Measurements from ENCODE around the gene FAM184A. TPM values are rescaled to one million over a fixed set of nuclear protein-coding genes. Genes with fewer than 3 reads are reported as not detected.

Gene FAM184A
- total RNA-seq, 4 donors from 2014 or later, result 0.40 to 1.0 (median 0.79) TPM

DNA sequence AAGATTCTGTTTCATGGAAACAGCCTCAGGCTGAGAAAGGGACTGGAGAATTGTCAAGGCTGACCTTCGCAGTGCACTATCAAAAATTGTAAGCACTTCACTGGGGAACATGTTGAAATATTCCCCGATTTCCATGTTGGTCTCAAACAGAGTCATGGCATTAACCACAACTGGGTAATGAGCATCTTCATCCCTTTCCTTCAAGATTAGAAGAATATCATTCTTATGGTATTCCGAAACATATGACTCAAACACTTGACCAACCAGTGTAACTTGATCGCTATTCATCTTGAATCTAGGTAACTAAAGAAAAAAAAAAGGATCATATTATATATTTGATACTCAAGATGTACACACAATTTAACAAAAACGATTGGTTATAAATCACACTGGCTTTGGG is 147.0 kb downstream of the FAM184A start:
- H3K4me3 ChIP-seq, result no peak overlapping the region
- DNase-seq, result no peak
- no peak for ATAC-seq
- no peaks in the 10 kb centered on the region for H3K27me3 ChIP-seq
- TF ChIP-seq, protein P1, sequence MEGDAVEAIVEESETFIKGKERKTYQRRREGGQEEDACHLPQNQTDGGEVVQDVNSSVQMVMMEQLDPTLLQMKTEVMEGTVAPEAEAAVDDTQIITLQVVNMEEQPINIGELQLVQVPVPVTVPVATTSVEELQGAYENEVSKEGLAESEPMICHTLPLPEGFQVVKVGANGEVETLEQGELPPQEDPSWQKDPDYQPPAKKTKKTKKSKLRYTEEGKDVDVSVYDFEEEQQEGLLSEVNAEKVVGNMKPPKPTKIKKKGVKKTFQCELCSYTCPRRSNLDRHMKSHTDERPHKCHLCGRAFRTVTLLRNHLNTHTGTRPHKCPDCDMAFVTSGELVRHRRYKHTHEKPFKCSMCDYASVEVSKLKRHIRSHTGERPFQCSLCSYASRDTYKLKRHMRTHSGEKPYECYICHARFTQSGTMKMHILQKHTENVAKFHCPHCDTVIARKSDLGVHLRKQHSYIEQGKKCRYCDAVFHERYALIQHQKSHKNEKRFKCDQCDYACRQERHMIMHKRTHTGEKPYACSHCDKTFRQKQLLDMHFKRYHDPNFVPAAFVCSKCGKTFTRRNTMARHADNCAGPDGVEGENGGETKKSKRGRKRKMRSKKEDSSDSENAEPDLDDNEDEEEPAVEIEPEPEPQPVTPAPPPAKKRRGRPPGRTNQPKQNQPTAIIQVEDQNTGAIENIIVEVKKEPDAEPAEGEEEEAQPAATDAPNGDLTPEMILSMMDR (IDR thresholded peaks at IDR 0.05 in 4 of 5, conservative IDR thresholded peaks at IDR 0.05 in 1 of 5), result no peak
- no peak for TF ChIP-seq POLR2A (IDR thresholded peaks at IDR 0.05)
- peaks cover 6 to 11% of the 10 kb centered on the region in 2 donors for H3K4me1 ChIP-seq
- intact Hi-C loops (cut with DNase I; ENCODE audit: low total_unique reads), result no loop called here
- no peak overlapping the region for H3K27ac ChIP-seq
- H3K9me3 ChIP-seq, result no peaks in the 10 kb centered on the region
- peaks cover 0 to 45% of the 10 kb centered on the region in 2 donors for H3K36me3 ChIP-seq
- in situ Hi-C loops (cut with MboI; ENCODE audit: low sequenced_read_pairs in 4 of 4), result no loop called here

DNA sequence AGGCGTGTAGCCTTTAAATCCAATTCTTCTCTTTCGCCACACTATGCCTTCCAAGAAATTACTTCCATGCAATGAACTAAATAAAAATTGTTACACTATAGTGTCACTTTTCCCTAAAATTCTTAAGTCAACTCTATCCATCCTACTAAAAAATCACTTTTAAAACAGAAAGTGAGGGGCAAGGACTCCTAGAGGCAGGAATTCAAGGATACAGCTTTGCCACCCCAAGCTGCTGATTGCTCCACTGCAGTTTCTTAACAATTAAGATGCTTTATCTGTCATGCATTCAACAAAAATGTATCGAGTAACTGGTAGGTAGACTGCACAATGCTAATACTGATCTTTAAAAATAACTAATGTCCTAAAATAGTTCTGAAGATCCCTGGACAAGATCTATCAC is 147.8 kb downstream of the FAM184A start:
- DNase-seq (no peak), ATAC-seq (no peak)
- in situ Hi-C loops (cut with MboI; ENCODE audit: low sequenced_read_pairs in 4 of 4) (no loop called here), intact Hi-C loops (cut with DNase I; ENCODE audit: low total_unique reads) (no loop called here)
- Histone ChIP-seq H3K27me3 (no peaks in the 10 kb centered on the region), H3K4me1 (peaks cover 3 to 5% of the 10 kb centered on the region in 2 donors), H3K9me3 (no peaks in the 10 kb centered on the region), H3K27ac (no peak overlapping the region), H3K4me3 (no peak overlapping the region), H3K36me3 (peaks cover 0 to 48% of the 10 kb centered on the region in 2 donors)
- no peak for TF ChIP-seq POLR2A (IDR thresholded peaks at IDR 0.05)
- TF ChIP-seq, protein P1 (IDR thresholded peaks at IDR 0.05 in 4 of 5, conservative IDR thresholded peaks at IDR 0.05 in 1 of 5), result no peak

- ATAC-seq (no peak), DNase-seq (no peak)
- no peaks in the 10 kb centered on the region for H3K9me3 ChIP-seq
- H3K27me3 ChIP-seq, result no peaks in the 10 kb centered on the region
- in situ Hi-C loops (cut with MboI; ENCODE audit: low sequenced_read_pairs in 4 of 4), result no loop called here
- no peak overlapping the region for H3K4me3 ChIP-seq
- TF ChIP-seq, protein P1 (IDR thresholded peaks at IDR 0.05 in 4 of 5, conservative IDR thresholded peaks at IDR 0.05 in 1 of 5), result no peak
- no peak for TF ChIP-seq POLR2A (IDR thresholded peaks at IDR 0.05)
- intact Hi-C loops (cut with DNase I; ENCODE audit: low total_unique reads), result no loop called here
- H3K4me1 ChIP-seq, result no peaks in the 10 kb centered on the region
- peaks cover 7 to 71% of the 10 kb centered on the region in 2 donors for H3K36me3 ChIP-seq
- H3K27ac ChIP-seq, result no peak overlapping the region
Measured at GRCh38 chr6:118923035-118923434, 155.4 kb downstream of the FAM184A start.

- Histone ChIP-seq H3K27me3 (no peaks in the 10 kb centered on the region), H3K4me1 (no peaks in the 10 kb centered on the region), H3K36me3 (peaks cover 7 to 67% of the 10 kb centered on the region in 2 donors), H3K9me3 (no peaks in the 10 kb centered on the region), H3K27ac (no peak overlapping the region), H3K4me3 (no peak overlapping the region)
- in situ Hi-C loops (cut with MboI; ENCODE audit: low sequenced_read_pairs in 4 of 4) (no loop called here), intact Hi-C loops (cut with DNase I; ENCODE audit: low total_unique reads) (no loop called here)
- DNase-seq (no peak), ATAC-seq (no peak)
- TF ChIP-seq, protein P1 (IDR thresholded peaks at IDR 0.05 in 4 of 5, conservative IDR thresholded peaks at IDR 0.05 in 1 of 5), result no peak
- no peak for TF ChIP-seq POLR2A (IDR thresholded peaks at IDR 0.05)
Measured at GRCh38 chr6:118921084-118921483, 157.4 kb downstream of the FAM184A start.

GRCh38 chr6:118918329-118918725 is 160.1 kb downstream of the FAM184A start:
- H3K4me1 ChIP-seq, result peaks cover 0 to 5% of the 10 kb centered on the region in 2 donors
- H3K27ac ChIP-seq, result no peak overlapping the region
- intact Hi-C loops (cut with DNase I; ENCODE audit: low total_unique reads) (no loop called here), in situ Hi-C loops (cut with MboI; ENCODE audit: low sequenced_read_pairs in 4 of 4) (no loop called here)
- no peak for TF ChIP-seq POLR2A (IDR thresholded peaks at IDR 0.05)
- TF ChIP-seq, protein P1 (IDR thresholded peaks at IDR 0.05 in 4 of 5, conservative IDR thresholded peaks at IDR 0.05 in 1 of 5), result no peak
- no peaks in the 10 kb centered on the region for H3K27me3 ChIP-seq
- H3K4me3 ChIP-seq, result no peak overlapping the region
- H3K36me3 ChIP-seq, result peaks cover 7 to 62% of the 10 kb centered on the region in 2 donors
- ATAC-seq, result no peak
- H3K9me3 ChIP-seq, result no peaks in the 10 kb centered on the region
- DNase-seq, result no peak

All from gastrocnemius medialis (tissue), 4 donors.